Suprapubic skin (tissue), 4 donors: ENCODE results near the gene ADAP1. TPM values are rescaled to one million over a fixed set of nuclear protein-coding genes. Genes with fewer than 3 reads are reported as not detected.

Source experiments
- DNase-seq, 2 donors: peaks; one replicate each; pipeline ENCODE4 v3.0.0-alpha.2; 2019; ENCODE audit warnings: low spot score in 2 of 2
- H3K27ac ChIP-seq: fragments of 200-600 bp; sonication (generic); one replicate; pipeline ENCODE4 v1.5.1; 2019
- H3K27me3 ChIP-seq: fragments of 200-600 bp; sonication (generic); one replicate; pipeline ENCODE4 v1.5.1; 2019
- H3K36me3 ChIP-seq: fragments of 200-600 bp; sonication (generic); one replicate; pipeline ENCODE4 v1.5.1; 2019
- H3K4me1 ChIP-seq: fragments of 200-600 bp; sonication (generic); one replicate; pipeline ENCODE4 v1.5.1; 2019
- H3K4me3 ChIP-seq: fragments of 200-600 bp; sonication (generic); one replicate; pipeline ENCODE4 v1.5.1; 2019; ENCODE audit warnings: mild to moderate bottlenecking
- H3K9me3 ChIP-seq: fragments of 200-600 bp; sonication (generic); one replicate; pipeline ENCODE4 v1.5.1; 2019
- CTCF ChIP-seq, 2 donors: fragments of 200-600 bp in 1 of 2; fragments of 450-650 bp in 1 of 2; sonication (generic) in 1 of 2; IDR thresholded peaks; one replicate each; pipeline ENCODE4 v1.5.1; 2016 to 2019; ENCODE audit warnings: antibody characterized with exemption in 2 of 2, mild to moderate bottlenecking in 1 of 2, moderate library complexity in 1 of 2
- EP300 ChIP-seq: sonication (generic); formaldehyde crosslinking; IDR thresholded peaks from one replicate; pipeline ENCODE4 v1.6.1; 2017; ENCODE audit warnings: antibody characterized with exemption
- POLR2A ChIP-seq, 2 donors: fragments of 450-650 bp; IDR thresholded peaks; one replicate each; pipeline ENCODE4 v1.6.1; 2017; ENCODE audit warnings: antibody characterized with exemption in 2 of 2, mild to moderate bottlenecking in 2 of 2, moderate library complexity in 2 of 2
- POLR2AphosphoS5 ChIP-seq, 3 donors: sonication (generic); formaldehyde crosslinking; IDR thresholded peaks; one replicate each; pipeline ENCODE4 v1.6.1; 2017; ENCODE audit warnings: antibody characterized with exemption in 3 of 3
- WGBS: methylation state at CpG from one replicate; pipeline ENCODE4 v1.1.5; 2018; 5-methylcytosine and 5-hydroxymethylcytosine counted together
- total RNA-seq, 4 donors: library from RNA; depleted of rRNA; stranded (reverse); fragments of >200 nt; gene quantifications; one replicate each; pipeline ENCODE4 v1.1.0, GENCODE V29; 2016

Gene ADAP1
- total RNA-seq, 4 donors from 2014 or later: 4.1 to 9.1 (median 6.3) TPM

- Histone ChIP-seq H3K9me3 (no peaks in the 10 kb centered on the region), H3K27me3 (no peaks in the 10 kb centered on the region), H3K36me3 (peaks cover 53% of the 10 kb centered on the region), H3K4me1 (peaks cover 35% of the 10 kb centered on the region), H3K4me3 (no peak overlapping the region), H3K27ac (no peak overlapping the region)
- DNase-seq: peak in 1 of 2 donors; percentile 52
- TF ChIP-seq CTCF (IDR thresholded peaks at IDR 0.05): no peak
- TF ChIP-seq POLR2A (IDR thresholded peaks at IDR 0.05): no peak
- no peak for TF ChIP-seq POLR2AphosphoS5 (IDR thresholded peaks at IDR 0.05)
- TF ChIP-seq EP300: no peak
- WGBS: 98% methylated on average over 6 of the region's 18 CpGs
Measured at GRCh38 chr7:887488-887820, 67.0 kb downstream of the ADAP1 start.

- TF ChIP-seq POLR2AphosphoS5 (IDR thresholded peaks at IDR 0.05): no peak
- no peak for TF ChIP-seq CTCF (IDR thresholded peaks at IDR 0.05)
- no peak for TF ChIP-seq POLR2A (IDR thresholded peaks at IDR 0.05)
- TF ChIP-seq EP300: no peak
- DNase-seq: peak in 1 of 2 donors; percentile 59
- Histone ChIP-seq H3K27ac (no peak overlapping the region), H3K9me3 (no peaks in the 10 kb centered on the region), H3K4me3 (no peak overlapping the region), H3K36me3 (peaks cover 47% of the 10 kb centered on the region), H3K4me1 (peaks cover 40% of the 10 kb centered on the region), H3K27me3 (no peaks in the 10 kb centered on the region)
- 88% methylated on average over 19 of the region's 40 CpGs for WGBS
Measured at GRCh38 chr7:886626-887487, 67.6 kb downstream of the ADAP1 start.

GRCh38 chr7:885893-886625, 68.4 kb downstream of the ADAP1 start:
- Histone ChIP-seq H3K9me3 (no peaks in the 10 kb centered on the region), H3K4me3 (no peak overlapping the region), H3K4me1 (peaks cover 42% of the 10 kb centered on the region), H3K27ac (no peak overlapping the region), H3K27me3 (no peaks in the 10 kb centered on the region), H3K36me3 (peaks cover 39% of the 10 kb centered on the region)
- TF ChIP-seq POLR2AphosphoS5 (IDR thresholded peaks at IDR 0.05) (no peak), CTCF (IDR thresholded peaks at IDR 0.05) (no peak), EP300 (no peak), POLR2A (IDR thresholded peaks at IDR 0.05) (no peak)
- WGBS: 83% methylated on average over 12 of the region's 30 CpGs
- DNase-seq: peak in 1 of 2 donors; percentile 48

- peak in 1 of 2 donors; percentile 59 for DNase-seq
- Histone ChIP-seq H3K4me1 (peaks cover 43% of the 10 kb centered on the region), H3K36me3 (peaks cover 32% of the 10 kb centered on the region), H3K27me3 (no peaks in the 10 kb centered on the region), H3K27ac (no peak overlapping the region), H3K4me3 (no peak overlapping the region), H3K9me3 (no peaks in the 10 kb centered on the region)
- 92% methylated on average over 13 of the region's 25 CpGs for WGBS
- TF ChIP-seq POLR2A (IDR thresholded peaks at IDR 0.05) (no peak), POLR2AphosphoS5 (IDR thresholded peaks at IDR 0.05) (no peak), EP300 (no peak), CTCF (IDR thresholded peaks at IDR 0.05) (no peak)
Measured at GRCh38 chr7:885261-885892, 69.1 kb downstream of the ADAP1 start.
